ENCODE results near the gene PRX.

GRCh38 chr19:40396886-40397567, 16.2 kb downstream of the PRX start:
- TF ChIP-seq POLR2A (IDR thresholded peaks at IDR 0.05) (no peak), CTCF (IDR thresholded peaks at IDR 0.05) (no peak)
